Brain microvascular endothelial cell (primary cell): ENCODE results near the gene DAB2IP.

Experiments used
- DNase-seq: peaks from one replicate; pipeline ENCODE4 v3.0.0-alpha.2; 2020
- H3K27ac ChIP-seq: fragments of 250-450 bp; sonication (Bioruptor Pico); 2 replicates; pipeline ENCODE4 v1.5.1; 2020; ENCODE audit warnings: mild to moderate bottlenecking, moderate library complexity
- H3K27me3 ChIP-seq: fragments of 250-450 bp; sonication (Bioruptor Pico); replicated peaks from 2 replicates; pipeline ENCODE4 v1.5.1; 2020; ENCODE audit warnings: mild to moderate bottlenecking
- H3K36me3 ChIP-seq: fragments of 250-450 bp; sonication (Bioruptor Pico); replicated peaks from 2 replicates; pipeline ENCODE4 v1.5.1; 2020; ENCODE audit warnings: mild to moderate bottlenecking
- H3K4me3 ChIP-seq: 2 replicates; pipeline ENCODE4 v1.5.1; 2011; ENCODE audit warnings: low read depth, mild to moderate bottlenecking, control low read depth, low read length, moderate library complexity
- in situ Hi-C: cut with HindIII; loops from 2 replicates; pipeline ENCODE4 v1.10.0; 2017; ENCODE audit warnings: low sequenced_read_pairs, low pct_ligation_motif_present
- TF ChIP-seq, protein P1 (sequence below): IDR thresholded peaks from 2 replicates; pipeline ENCODE4 v1.5.1; 2011; ENCODE audit warnings: low read depth, mild to moderate bottlenecking, moderate library complexity, low read length, control low read depth, inconsistent platforms; ENCODE audit errors: missing control alignments

Gene DAB2IP

DNA sequence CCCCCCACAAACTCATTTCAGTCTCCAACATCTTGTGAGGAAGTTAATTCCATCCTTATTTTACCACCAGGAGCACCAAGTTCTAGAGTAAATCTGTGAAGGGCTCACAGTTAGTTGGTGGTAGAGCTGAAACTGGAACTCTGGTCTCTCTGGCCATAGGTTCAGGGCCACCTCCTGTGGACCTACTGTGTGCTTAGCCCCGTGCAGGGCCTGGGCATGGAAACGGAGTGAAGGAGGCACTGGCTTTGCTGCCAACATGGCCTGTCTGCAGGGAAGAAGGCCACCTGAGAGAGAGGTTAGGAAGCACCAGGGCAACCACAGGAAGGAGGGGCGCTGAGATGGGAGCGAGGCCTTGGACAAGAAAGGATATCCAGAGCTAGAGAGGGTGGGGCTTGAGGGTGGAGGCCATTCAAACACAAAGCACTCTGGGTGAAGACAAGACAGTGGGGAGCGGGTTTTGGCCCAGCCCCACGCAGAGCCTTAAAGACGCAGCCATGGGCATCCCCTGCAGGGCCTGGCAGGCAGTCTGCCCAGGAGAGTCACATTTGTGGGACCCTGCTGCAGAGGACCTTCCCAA, 16.0 kb upstream of the DAB2IP start:
- no peaks in the 10 kb centered on the region for H3K27me3 ChIP-seq
- H3K36me3 ChIP-seq = no peaks in the 10 kb centered on the region
- DNase-seq = no peak
- in situ Hi-C loops = no loop called here
- H3K27ac ChIP-seq = no peak overlapping the region
- H3K4me3 ChIP-seq = no peak overlapping the region
- TF ChIP-seq, protein P1, sequence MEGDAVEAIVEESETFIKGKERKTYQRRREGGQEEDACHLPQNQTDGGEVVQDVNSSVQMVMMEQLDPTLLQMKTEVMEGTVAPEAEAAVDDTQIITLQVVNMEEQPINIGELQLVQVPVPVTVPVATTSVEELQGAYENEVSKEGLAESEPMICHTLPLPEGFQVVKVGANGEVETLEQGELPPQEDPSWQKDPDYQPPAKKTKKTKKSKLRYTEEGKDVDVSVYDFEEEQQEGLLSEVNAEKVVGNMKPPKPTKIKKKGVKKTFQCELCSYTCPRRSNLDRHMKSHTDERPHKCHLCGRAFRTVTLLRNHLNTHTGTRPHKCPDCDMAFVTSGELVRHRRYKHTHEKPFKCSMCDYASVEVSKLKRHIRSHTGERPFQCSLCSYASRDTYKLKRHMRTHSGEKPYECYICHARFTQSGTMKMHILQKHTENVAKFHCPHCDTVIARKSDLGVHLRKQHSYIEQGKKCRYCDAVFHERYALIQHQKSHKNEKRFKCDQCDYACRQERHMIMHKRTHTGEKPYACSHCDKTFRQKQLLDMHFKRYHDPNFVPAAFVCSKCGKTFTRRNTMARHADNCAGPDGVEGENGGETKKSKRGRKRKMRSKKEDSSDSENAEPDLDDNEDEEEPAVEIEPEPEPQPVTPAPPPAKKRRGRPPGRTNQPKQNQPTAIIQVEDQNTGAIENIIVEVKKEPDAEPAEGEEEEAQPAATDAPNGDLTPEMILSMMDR = no peak

DNA sequence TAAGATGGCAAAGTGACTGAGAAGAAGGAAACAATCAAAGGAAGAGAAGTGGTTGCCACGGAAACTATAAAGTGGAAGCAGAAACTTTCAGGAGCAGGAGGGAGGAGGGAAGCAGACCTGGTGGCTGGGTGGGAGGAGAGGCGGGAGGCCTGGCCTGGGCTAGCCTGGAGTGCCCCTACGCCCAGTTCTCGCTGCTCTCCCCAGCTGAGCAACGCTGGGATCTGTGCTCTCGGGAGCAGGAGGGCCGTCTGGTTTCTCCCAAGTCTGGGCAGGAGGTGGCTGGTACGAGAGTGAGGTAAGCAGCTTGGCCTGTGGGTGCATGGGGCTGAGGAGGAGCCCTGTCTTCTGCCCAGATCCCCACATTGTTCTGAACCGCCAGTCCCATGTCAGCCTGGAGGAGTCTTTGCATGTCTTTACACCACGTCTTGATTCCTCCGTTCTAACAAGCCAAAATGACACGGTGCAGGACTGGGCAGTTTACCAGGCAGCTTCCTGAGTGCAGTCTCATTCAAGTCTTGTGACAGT, 15.0 kb upstream of the DAB2IP start:
- TF ChIP-seq, protein P1 = no peak
- in situ Hi-C loops = no loop called here
- no peaks in the 10 kb centered on the region for H3K27me3 ChIP-seq
- no peaks in the 10 kb centered on the region for H3K36me3 ChIP-seq
- DNase-seq = no peak
- no peak overlapping the region for H3K4me3 ChIP-seq
- H3K27ac ChIP-seq = no peak overlapping the region

DNA sequence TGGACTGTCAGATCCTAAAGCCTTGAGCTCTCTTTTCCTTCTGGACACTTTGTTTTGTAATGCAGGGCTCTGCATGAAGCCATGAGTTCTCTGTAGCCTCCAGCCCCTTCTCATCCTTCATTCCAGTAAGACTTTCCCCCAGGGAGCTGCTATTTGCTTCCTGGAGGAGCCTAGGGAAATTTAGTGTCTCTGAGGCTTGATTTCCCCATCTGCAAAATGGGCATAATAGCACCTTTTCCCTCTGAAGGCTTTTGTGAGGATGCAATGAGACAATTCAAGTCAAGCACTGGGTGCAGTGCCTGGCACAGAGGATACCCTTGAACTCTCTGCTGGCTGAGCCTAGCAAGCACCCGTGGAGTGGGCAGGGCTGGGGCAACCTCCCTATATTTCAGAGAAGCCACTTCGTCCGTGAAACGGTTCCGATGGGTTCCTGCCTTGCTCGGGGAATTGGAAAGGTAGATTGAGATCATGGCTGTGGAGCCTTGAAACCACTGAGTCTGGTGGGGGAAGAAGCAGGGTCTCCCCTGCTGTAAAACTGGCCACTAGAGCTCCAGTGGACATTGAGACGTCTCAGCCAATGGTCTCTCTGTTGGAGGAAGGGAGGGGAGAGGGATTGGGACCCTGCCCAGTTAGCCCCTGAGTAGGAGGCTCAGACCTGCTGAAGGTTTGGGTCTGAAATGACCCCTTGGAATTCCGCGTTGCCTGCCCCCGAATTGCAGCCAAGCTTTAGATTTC, 14.3 kb upstream of the DAB2IP start:
- no peaks in the 10 kb centered on the region for H3K27me3 ChIP-seq
- H3K4me3 ChIP-seq = no peak overlapping the region
- TF ChIP-seq, protein P1 = no peak
- no peaks in the 10 kb centered on the region for H3K36me3 ChIP-seq
- H3K27ac ChIP-seq = no peak overlapping the region
- no peak for DNase-seq
- in situ Hi-C loops = no loop called here

DNA sequence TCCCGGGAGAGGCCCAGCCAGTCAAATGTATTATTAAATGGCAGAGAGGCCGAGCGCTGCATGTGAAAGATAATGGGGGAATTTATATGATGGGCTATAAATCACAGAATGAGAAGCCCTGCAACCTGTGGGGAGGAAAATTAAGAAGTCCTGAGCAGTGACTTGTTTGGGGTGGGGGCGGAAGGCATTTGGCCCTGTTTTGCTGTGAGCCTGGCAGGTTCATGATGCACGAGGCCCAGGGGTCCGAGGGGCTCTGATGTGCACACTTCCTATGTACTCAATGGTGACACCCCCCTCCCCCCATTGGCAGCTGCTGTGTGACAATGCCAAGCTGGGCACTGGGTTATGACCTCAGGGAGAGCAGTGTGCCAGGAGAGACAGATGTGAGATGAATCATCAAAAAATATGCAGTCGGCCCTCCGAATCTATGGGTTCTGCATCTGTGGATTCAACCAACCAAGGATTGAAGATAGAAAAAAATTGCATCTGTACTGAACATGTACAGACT, 13.7 kb upstream of the DAB2IP start:
- TF ChIP-seq, protein P1 = no peak
- H3K27ac ChIP-seq = no peak overlapping the region
- H3K4me3 ChIP-seq = no peak overlapping the region
- no peak for DNase-seq
- H3K36me3 ChIP-seq = no peaks in the 10 kb centered on the region
- in situ Hi-C loops = no loop called here
- no peaks in the 10 kb centered on the region for H3K27me3 ChIP-seq

DNA sequence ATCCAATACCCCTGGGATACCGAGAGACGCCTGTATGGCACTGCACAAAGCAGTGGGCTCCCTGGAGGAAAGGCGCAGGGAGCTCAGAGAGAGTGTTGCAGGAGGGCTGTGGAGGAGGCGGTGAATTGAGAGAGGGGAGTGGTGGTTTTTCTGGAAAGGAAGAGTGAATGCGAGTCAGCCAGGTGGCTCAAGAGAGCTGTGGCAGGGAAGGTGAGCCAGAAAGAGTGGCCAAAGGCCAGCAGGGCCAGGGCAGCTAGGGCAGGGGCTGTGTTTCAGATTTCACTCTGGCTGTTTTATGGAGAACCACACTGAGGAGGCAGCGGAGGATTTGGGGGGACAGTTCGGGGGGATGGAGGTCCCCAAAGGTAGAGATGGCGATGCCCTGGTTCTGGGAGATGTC, 13.0 kb upstream of the DAB2IP start:
- in situ Hi-C loops = no loop called here
- Histone ChIP-seq H3K27ac (no peak overlapping the region), H3K27me3 (no peaks in the 10 kb centered on the region), H3K36me3 (no peaks in the 10 kb centered on the region), H3K4me3 (no peak overlapping the region)
- TF ChIP-seq, protein P1 = no peak
- DNase-seq = no peak
